Activated CD4-positive, alpha-beta T cell treated with anti-CD3 and anti-CD28 coated beads for 36 hours (primary cell): ENCODE results near the gene SSBP3. TPM values are rescaled to one million over a fixed set of nuclear protein-coding genes. Genes with fewer than 3 reads are reported as not detected.
A peak's percentile ranks its signal among the peaks of the same experiment; 100 is the strongest.
"Not testable (repeated sequence)": the region's sequence is repeated elsewhere in the genome, so short reads cannot be mapped to it uniquely, and the experiment has no call there.

Source experiments
- ATAC-seq: fragments of 200-7000 bp; cut with Tn5 transposase; one replicate; pipeline ENCODE4 v1.10.0; 2021; ENCODE audit warnings: mild to moderate bottlenecking, moderate library complexity
- CTCF ChIA-PET: fragments of 350-600 bp; sonication (Branson Sonifier 250); formaldehyde crosslinking; loops from one replicate; lab custom pipeline; 2021; ENCODE audit warnings: antibody characterized with exemption; lab: Charles Lee
- POLR2A ChIA-PET: fragments of 350-600 bp; sonication (Branson Sonifier 250); formaldehyde crosslinking; loops from one replicate; lab custom pipeline; 2021; ENCODE audit warnings: antibody characterized with exemption, inconsistent platforms; lab: Charles Lee
- DNase-seq: peaks from one replicate; pipeline ENCODE4 v3.0.0-alpha.2; 2020
- H3K27ac Mint-ChIP-seq: one replicate; pipeline ENCODE4 v1.8.0; 2021; ENCODE audit warnings: mixed read lengths
- H3K27me3 Mint-ChIP-seq: one replicate; pipeline ENCODE4 v1.8.0; 2021; ENCODE audit warnings: mixed read lengths
- H3K36me3 Mint-ChIP-seq: one replicate; pipeline ENCODE4 v1.8.0; 2021; ENCODE audit warnings: low read depth, mixed read lengths
- H3K4me1 Mint-ChIP-seq: one replicate; pipeline ENCODE4 v1.8.0; 2021; ENCODE audit warnings: mixed read lengths
- H3K4me3 Mint-ChIP-seq: one replicate; pipeline ENCODE4 v1.8.0; 2021; ENCODE audit warnings: mild to moderate bottlenecking, moderate library complexity, mixed read lengths
- H3K9me3 Mint-ChIP-seq: one replicate; pipeline ENCODE4 v1.8.0; 2021; ENCODE audit warnings: low read depth, mixed read lengths
- intact Hi-C, 2 experiments: fragments of 100-400 bp; cut with DNase I in 1 of 2; cut with micrococcal nuclease in 1 of 2; formaldehyde crosslinking; loops; one replicate each; pipeline versions ENCODE4 v1.14.2 to v1.15.1; 2022 to 2024; cut with DNase I, micrococcal nuclease
- total RNA-seq, 2 experiments: library from RNA; stranded (reverse); gene quantifications; one replicate each; pipeline ENCODE4 v1.2.3, GENCODE V29; 2021

The SSBP3 gene
- total RNA-seq: 10 to 100 TPM; 40.3 to 64.2 TPM

DNA sequence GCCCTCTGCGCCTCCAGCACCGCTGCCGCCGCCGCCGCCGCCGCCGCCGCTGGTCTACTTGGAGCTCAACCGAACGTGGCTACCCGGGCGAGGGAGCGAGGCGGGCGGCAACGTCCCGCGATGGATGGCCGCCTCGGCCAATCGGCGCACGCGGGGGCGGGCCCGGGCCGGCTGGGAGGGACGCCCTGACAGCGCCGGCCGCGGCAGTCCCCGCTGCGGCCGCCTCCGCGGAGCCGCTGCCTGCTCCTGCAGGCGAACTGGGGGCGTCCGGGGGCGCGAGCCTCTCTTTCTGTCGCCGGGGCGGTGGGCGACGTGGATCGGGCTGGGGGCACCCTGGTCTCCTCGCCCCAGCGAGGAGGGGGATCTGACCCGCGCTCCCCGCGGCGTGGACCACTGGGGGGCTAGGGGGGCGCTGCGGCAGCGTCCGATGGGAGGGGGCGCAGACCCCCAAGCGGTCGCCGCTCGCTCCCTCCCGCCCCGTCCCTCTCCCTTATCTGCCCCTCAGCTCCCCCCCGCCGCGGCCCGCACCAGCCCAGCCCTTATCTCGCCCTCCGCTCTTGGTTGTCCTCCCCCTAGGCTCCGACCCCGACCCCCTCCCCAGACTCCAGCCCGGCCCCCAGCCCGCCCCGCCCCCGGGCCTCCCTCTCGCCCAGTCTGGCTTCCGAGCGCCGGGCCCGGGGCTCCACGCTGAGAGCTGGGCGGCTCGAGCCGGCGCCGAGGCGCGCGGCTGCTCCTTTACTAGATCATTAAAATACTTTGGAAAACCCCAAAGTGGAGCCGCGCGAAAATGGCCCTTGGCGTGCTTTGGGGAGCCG lies at the start of gene SSBP3:
TSS of gene SSBP3 (minus strand) at position 56 of the 815 bp plus-strand sequence.
- no peaks in the 10 kb centered on the region for H3K27me3 Mint-ChIP-seq
- ChIA-PET POLR2A (interaction anchor here (0.6 to 1.8 kb wide), 5 partner anchors 13 to 283 kb away, joined by 3 to 5 read pairs (median 4); partner anchors contain the start of genes CYB5RL and MRPL37), CTCF (interaction anchor here (0.7 to 1.2 kb wide), 4 partner anchors 58 to 83 kb away, joined by 3 to 7 read pairs (median 4); no protein-coding TSS in a partner anchor)
- peak; percentile 95 for DNase-seq
- intact Hi-C loops: loop anchor here (1.0 to 10.0 kb wide), 10 partner anchors 30 to 354 kb away; partner anchors contain the start of genes CYB5RL (in 2 of the 2), MRPL37 (in 2 of the 2), TCEANC2 (in 2 of the 2) and TMEM59 (in 2 of the 2)
- peak within 1 kb of the TSS; percentile 88 for H3K27ac Mint-ChIP-seq
- ATAC-seq: peak; percentile 84
- peak within 1 kb of the TSS; percentile 76 for H3K4me3 Mint-ChIP-seq
- peaks cover 57% of the 10 kb centered on the region for H3K4me1 Mint-ChIP-seq
- peaks cover 26% of the 10 kb centered on the region for H3K36me3 Mint-ChIP-seq
- H3K9me3 Mint-ChIP-seq: no peaks in the 10 kb centered on the region

GRCh38 chr1:54453509-54453908 lies 47.3 kb upstream of the SSBP3 start:
- no peak overlapping the region for H3K27ac Mint-ChIP-seq
- H3K4me1 Mint-ChIP-seq: peaks cover 3% of the 10 kb centered on the region
- H3K36me3 Mint-ChIP-seq: no peaks in the 10 kb centered on the region
- no peak overlapping the region for H3K4me3 Mint-ChIP-seq
- ChIA-PET CTCF (no interaction called here), POLR2A (interaction anchor here (0.6 kb wide), 1 partner anchor 692 kb away, joined by 7 read pairs; no protein-coding TSS in a partner anchor)
- peaks cover 2% of the 10 kb centered on the region for H3K9me3 Mint-ChIP-seq
- no peak for ATAC-seq
- no peaks in the 10 kb centered on the region for H3K27me3 Mint-ChIP-seq
- DNase-seq: no peak
- intact Hi-C loops: no loop called here

DNA sequence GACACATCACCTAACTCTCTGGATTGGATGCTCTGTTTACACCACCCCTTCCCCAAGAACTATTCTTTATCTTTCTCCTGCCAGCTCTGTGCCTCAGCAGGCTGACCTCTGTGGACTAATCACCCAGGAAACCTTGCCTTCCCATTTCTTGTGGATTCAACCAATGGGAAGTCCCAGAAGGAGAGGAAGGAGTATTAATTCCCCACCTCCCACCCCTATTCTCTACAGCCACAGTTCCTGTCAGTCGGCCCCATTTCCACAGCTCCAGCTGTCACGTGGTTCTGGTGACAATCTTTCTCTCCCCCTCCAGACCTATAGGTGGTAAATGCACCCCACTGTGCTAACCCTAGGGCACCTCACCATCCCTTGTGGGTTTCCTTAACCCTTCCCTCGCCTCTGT lies 46.8 kb upstream of the SSBP3 start:
- Mint-ChIP-seq H3K4me1 (peaks cover under 1% of the 10 kb centered on the region), H3K27me3 (no peaks in the 10 kb centered on the region), H3K36me3 (no peaks in the 10 kb centered on the region), H3K4me3 (no peak overlapping the region), H3K27ac (no peak overlapping the region), H3K9me3 (peaks cover 2% of the 10 kb centered on the region)
- ATAC-seq: no peak
- DNase-seq: no peak
- intact Hi-C loops: no loop called here
- ChIA-PET CTCF (no interaction called here), POLR2A (interaction anchor here (0.6 kb wide), 1 partner anchor 692 kb away, joined by 7 read pairs; no protein-coding TSS in a partner anchor)

DNA sequence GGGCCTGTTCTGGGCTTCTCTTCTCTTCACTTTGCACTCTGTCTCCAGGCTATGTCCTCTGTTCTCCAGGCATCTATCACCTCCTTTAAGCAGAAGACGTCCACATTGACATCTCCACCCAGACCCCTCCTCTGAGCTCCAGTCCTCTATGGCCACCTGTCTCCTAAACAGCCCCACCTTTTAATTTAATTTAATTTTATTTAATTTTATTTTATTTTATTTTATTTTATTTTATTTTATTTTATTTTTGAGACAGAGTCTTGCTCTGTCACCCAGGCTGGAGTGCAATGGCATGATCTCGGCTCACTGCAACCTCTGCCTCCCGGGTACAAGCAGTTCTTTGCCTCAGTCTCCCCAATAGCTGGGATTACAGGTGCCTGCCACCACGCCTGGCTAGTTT lies 43.2 kb upstream of the SSBP3 start:
- H3K36me3 Mint-ChIP-seq, CTCF ChIA-PET, intact Hi-C loops, DNase-seq, H3K4me3 Mint-ChIP-seq, H3K27me3 Mint-ChIP-seq, H3K4me1 Mint-ChIP-seq, H3K9me3 Mint-ChIP-seq, ATAC-seq, H3K27ac Mint-ChIP-seq, POLR2A ChIA-PET: not testable (repeated sequence)

- POLR2A ChIA-PET, CTCF ChIA-PET: not testable (repeated sequence)
Observed at GRCh38 chr1:54448801-54449200, 42.6 kb upstream of the SSBP3 start.

DNA sequence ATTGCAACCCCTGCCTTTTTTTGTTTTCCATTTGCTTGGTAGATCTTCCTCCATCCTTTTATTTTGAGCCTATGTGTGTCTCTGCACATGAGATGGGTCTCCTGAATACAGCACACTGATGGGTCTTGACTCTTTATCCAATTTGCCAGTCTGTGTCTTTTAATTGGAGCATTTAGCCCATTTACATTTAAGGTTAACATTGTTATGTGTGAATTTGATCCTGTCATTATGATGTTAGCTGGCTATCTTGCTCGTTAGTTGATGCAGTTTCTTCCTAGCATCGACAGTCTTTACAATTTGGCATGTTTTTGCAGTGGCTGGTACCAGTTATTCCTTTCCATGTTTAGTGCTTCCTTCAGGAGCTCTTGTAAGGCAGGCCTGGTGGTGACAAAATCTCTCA lies 40.9 kb upstream of the SSBP3 start:
- H3K27me3 Mint-ChIP-seq, ATAC-seq, H3K9me3 Mint-ChIP-seq, DNase-seq, H3K4me1 Mint-ChIP-seq, POLR2A ChIA-PET, intact Hi-C loops, H3K27ac Mint-ChIP-seq, H3K36me3 Mint-ChIP-seq, H3K4me3 Mint-ChIP-seq, CTCF ChIA-PET: not testable (repeated sequence)

More at GRCh38 chr1:54448801-54449200, 42.6 kb upstream of the SSBP3 start:
- H3K27me3 Mint-ChIP-seq, H3K9me3 Mint-ChIP-seq, ATAC-seq, H3K27ac Mint-ChIP-seq, intact Hi-C loops, DNase-seq, H3K4me1 Mint-ChIP-seq, H3K4me3 Mint-ChIP-seq, H3K36me3 Mint-ChIP-seq: not testable (repeated sequence)

GRCh38 chr1:54442185-54442584 lies 36.0 kb upstream of the SSBP3 start:
- ATAC-seq (no peak), DNase-seq (no peak)
- Mint-ChIP-seq H3K36me3 (no peaks in the 10 kb centered on the region), H3K4me3 (no peak overlapping the region), H3K27ac (no peak overlapping the region), H3K27me3 (no peaks in the 10 kb centered on the region), H3K9me3 (no peaks in the 10 kb centered on the region), H3K4me1 (no peaks in the 10 kb centered on the region)
- POLR2A ChIA-PET: interaction anchor here (0.7 kb wide), 1 partner anchor 215 kb away, joined by 4 read pairs; no protein-coding TSS in a partner anchor
- CTCF ChIA-PET: interaction anchor here (1.0 kb wide), 1 partner anchor 42 kb away, joined by 3 read pairs; no protein-coding TSS in a partner anchor
- intact Hi-C loops: no loop called here

DNA sequence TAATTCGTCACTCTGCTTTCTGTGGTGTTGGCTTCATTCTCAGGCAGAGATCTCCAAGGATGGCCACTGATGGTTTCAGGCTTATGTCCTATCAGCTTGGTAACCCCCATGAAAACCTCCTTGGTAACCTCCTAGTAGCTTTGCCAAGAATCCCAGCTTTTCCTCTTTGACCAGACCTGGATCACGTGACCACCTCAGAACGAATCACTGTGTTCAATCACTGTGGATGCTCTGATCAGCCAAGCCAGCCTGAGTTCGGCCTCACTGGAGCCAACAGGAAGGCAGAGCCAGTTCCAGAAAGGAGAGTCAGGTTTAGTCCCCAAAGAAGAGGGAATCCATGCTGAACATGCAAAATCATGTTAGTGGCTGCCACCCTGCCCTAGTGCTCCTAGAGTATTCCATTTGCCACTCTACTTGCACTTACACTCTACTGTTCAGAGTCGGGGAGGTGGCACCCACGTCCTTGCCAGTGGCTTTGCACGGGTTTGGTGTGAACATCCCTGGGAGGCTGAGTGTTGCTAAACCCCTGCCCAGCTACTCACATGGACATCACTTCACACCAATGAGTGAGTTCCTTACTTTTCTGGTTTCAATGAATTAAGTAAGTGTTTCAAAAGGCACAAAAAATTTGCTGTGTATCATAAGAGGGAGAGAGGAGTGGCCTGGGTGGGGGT lies 33.5 kb upstream of the SSBP3 start:
- no peak for ATAC-seq
- no peak for DNase-seq
- Mint-ChIP-seq H3K27ac (no peak overlapping the region), H3K27me3 (no peaks in the 10 kb centered on the region), H3K36me3 (no peaks in the 10 kb centered on the region), H3K4me3 (no peak overlapping the region), H3K9me3 (no peaks in the 10 kb centered on the region), H3K4me1 (no peaks in the 10 kb centered on the region)
- intact Hi-C loops: no loop called here
- POLR2A ChIA-PET: interaction anchor here (0.6 kb wide), 1 partner anchor 765 kb away, joined by 3 read pairs; no protein-coding TSS in a partner anchor
- CTCF ChIA-PET: interaction anchor here (0.6 kb wide), 2 partner anchors 236 to 239 kb away, joined by 3 read pairs; no protein-coding TSS in a partner anchor

- DNase-seq (no peak), ATAC-seq (no peak)
- Mint-ChIP-seq H3K27ac (no peak overlapping the region), H3K27me3 (no peaks in the 10 kb centered on the region), H3K4me1 (no peaks in the 10 kb centered on the region), H3K4me3 (no peak overlapping the region), H3K36me3 (no peaks in the 10 kb centered on the region), H3K9me3 (no peaks in the 10 kb centered on the region)
- ChIA-PET CTCF (interaction anchor here (0.6 kb wide), 1 partner anchor 601 kb away, joined by 3 read pairs; no protein-coding TSS in a partner anchor), POLR2A (no interaction called here)
- intact Hi-C loops: no loop called here
Observed at GRCh38 chr1:54437783-54438182, 31.6 kb upstream of the SSBP3 start.

GRCh38 chr1:54436826-54437225 lies 30.6 kb upstream of the SSBP3 start:
- no peak for ATAC-seq
- H3K9me3 Mint-ChIP-seq: no peaks in the 10 kb centered on the region
- H3K36me3 Mint-ChIP-seq: no peaks in the 10 kb centered on the region
- H3K27ac Mint-ChIP-seq: no peak overlapping the region
- intact Hi-C loops: no loop called here
- ChIA-PET CTCF (interaction anchor here (0.6 kb wide), 1 partner anchor 14 kb away, joined by 4 read pairs; no protein-coding TSS in a partner anchor), POLR2A (no interaction called here)
- no peak for DNase-seq
- H3K4me1 Mint-ChIP-seq: no peaks in the 10 kb centered on the region
- H3K27me3 Mint-ChIP-seq: no peaks in the 10 kb centered on the region
- no peak overlapping the region for H3K4me3 Mint-ChIP-seq

GRCh38 chr1:54429838-54430237 lies 23.6 kb upstream of the SSBP3 start:
- ChIA-PET CTCF (no interaction called here), POLR2A (no interaction called here)
- no peaks in the 10 kb centered on the region for H3K36me3 Mint-ChIP-seq
- H3K4me1 Mint-ChIP-seq: no peaks in the 10 kb centered on the region
- DNase-seq (no peak), ATAC-seq (no peak)
- no peaks in the 10 kb centered on the region for H3K27me3 Mint-ChIP-seq
- H3K4me3 Mint-ChIP-seq: no peak overlapping the region
- no peaks in the 10 kb centered on the region for H3K9me3 Mint-ChIP-seq
- intact Hi-C loops: no loop called here
- no peak overlapping the region for H3K27ac Mint-ChIP-seq
